Stimulated activated CD8-positive, alpha-beta memory T cell treated with anti-CD3 and anti-CD28 coated beads, Interleukin-15, amount 100 ng/mL, for 4 hours (primary cell): ENCODE data around the gene TFEB.

ENCODE experiments used
- DNase-seq, 2 donors: peaks; one replicate each; pipeline ENCODE4 v3.0.0-alpha.2; 2020; ENCODE audit warnings: low read depth in 2 of 2

TFEB gene

DNA sequence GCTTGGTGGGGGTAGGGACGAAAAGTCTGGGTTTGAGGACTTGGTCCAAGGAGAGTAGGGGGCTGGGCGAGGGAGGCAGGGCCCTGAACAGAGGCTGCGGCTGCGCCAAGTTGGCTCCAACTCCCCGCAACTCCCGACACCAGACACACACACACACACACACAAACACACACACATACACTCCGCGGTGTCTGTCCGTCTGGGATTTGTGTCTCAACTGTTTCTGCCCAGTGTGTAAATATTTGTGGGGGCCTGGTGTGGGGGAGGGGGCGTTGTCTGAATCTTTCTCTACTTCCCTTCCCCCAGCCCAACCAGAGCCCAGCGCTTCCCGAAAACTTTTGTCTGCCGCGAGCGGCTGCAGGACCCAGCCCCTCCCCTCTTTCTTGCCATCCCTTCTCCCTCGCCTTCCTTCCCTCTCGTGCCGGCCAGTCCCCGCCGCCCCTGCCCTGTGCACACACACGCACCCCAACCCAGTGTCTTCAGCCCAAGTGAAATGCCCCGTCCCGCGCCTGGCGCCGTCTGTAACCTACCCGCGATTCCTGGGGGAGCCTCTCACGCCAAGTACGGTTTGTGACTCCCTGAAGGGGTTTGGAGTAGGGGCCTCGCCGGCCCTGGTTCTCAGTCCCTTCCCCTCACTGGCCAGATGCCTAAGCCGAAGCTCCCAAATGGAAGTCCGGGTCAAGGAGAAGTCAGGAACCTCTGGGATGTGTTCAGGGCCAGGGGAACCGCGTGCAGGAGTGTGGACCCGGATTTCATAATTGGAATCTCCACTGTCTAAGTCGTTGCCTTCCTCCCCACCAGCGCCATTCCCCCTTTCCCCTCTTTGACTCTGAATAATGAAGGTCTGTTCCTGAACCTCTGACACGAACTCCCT lies 96.2 kb downstream of the TFEB start:
- no peak for DNase-seq

GRCh38 chr6:41638002-41638934 lies 97.1 kb downstream of the TFEB start, which contains the start of gene MDFI:
TSS of gene MDFI (plus strand) at chr6:41638468. CDS start at chr6:41638750, 282 bp downstream.
- DNase-seq: no peak

GRCh38 chr6:41637194-41638001 lies 98.0 kb downstream of the TFEB start:
- DNase-seq: no peak

DNA sequence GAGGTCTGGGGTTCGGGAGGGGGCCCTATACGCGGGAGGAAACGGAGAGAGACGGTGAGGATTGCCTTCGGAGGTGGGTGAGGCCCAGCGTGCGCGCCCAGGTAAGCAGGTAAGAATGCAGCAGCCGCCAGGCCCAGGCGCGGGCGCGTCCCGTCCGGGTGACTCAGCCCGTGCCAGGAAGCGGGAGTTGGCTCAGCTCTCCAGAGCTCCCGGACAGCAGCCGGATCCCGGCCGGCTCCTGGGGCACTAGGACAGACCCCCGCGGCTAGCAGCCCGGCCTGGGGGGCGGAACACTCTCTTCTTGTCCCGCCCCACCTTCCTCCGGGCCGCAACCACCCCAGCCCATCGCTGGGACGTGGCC lies 98.6 kb downstream of the TFEB start:
- no peak for DNase-seq

- DNase-seq: no peak
Measured at GRCh38 chr6:41635365-41635764, 100.0 kb downstream of the TFEB start.

- DNase-seq: no peak
Measured at GRCh38 chr6:41634657-41635056, 100.8 kb downstream of the TFEB start.
